Adipocyte (in vitro differentiated cells): ENCODE results near the gene GPC3.
"Not testable (repeated sequence)": the region's sequence is repeated elsewhere in the genome, so short reads cannot be mapped to it uniquely, and the experiment has no call there.

Source experiments
- DNase-seq: peaks from one replicate; pipeline ENCODE4 v3.0.0-alpha.2; 2015; ENCODE audit warnings: low read depth
- H3K27me3 ChIP-seq: replicated peaks from 2 replicates; pipeline ENCODE4 v1.7.0; 2013; ENCODE audit warnings: mild to moderate bottlenecking, low read length, moderate library complexity; ENCODE audit not compliant: control insufficient read depth, insufficient read depth
- H3K36me3 ChIP-seq: 2 replicates; pipeline ENCODE4 v1.7.0; 2013; ENCODE audit warnings: low read length, mild to moderate bottlenecking, moderate library complexity; ENCODE audit not compliant: control insufficient read depth, insufficient read depth, severe bottlenecking
- H3K4me1 ChIP-seq: 2 replicates; pipeline ENCODE4 v1.7.0; 2013; ENCODE audit warnings: mild to moderate bottlenecking, low read length, moderate library complexity; ENCODE audit not compliant: control insufficient read depth, insufficient read depth
- H3K4me3 ChIP-seq: 2 replicates; pipeline ENCODE4 v1.7.0; 2013; ENCODE audit warnings: mild to moderate bottlenecking, low read length, moderate library complexity
- H3K9ac ChIP-seq: 2 replicates; pipeline ENCODE4 v1.7.0; 2013; ENCODE audit warnings: mild to moderate bottlenecking, low read length, moderate library complexity
- H3K9me3 ChIP-seq: 2 replicates; pipeline ENCODE4 v1.7.0; 2013; ENCODE audit warnings: mild to moderate bottlenecking, low read length, moderate library complexity; ENCODE audit not compliant: control insufficient read depth

The GPC3 gene

GRCh38 chrX:133789829-133790228 is 195.6 kb downstream of the GPC3 start:
- no peaks in the 10 kb centered on the region for H3K9me3 ChIP-seq
- H3K9ac ChIP-seq, result no peak overlapping the region
- peaks cover 6% of the 10 kb centered on the region for H3K27me3 ChIP-seq
- no peak overlapping the region for H3K4me3 ChIP-seq
- H3K4me1 ChIP-seq, result no peaks in the 10 kb centered on the region
- H3K36me3 ChIP-seq, result no peaks in the 10 kb centered on the region
- no peak for DNase-seq

DNA sequence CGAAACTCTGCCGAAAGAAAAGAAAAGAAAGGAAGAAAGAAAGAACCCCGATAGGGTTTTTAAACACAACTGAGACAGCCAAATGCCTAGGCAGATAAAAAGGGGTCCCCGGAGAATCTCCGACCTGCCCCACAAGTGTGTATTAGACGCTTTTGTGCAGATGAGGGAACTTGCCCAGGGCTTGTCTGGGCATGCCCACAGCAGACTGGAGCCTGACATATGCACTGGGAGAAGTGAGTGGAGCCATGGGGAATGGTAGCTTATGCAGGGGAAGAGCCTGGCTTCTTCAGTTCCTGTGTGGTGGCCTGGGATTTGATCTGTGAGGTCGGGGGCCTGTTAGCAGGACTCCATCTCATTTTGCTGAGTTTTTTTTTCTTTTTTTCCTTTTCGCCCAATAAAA is 199.0 kb downstream of the GPC3 start:
- H3K36me3 ChIP-seq, result no peaks in the 10 kb centered on the region
- DNase-seq, result no peak
- no peak overlapping the region for H3K9ac ChIP-seq
- no peaks in the 10 kb centered on the region for H3K4me1 ChIP-seq
- H3K9me3 ChIP-seq, result no peaks in the 10 kb centered on the region
- H3K27me3 ChIP-seq, result peaks cover 19% of the 10 kb centered on the region
- H3K4me3 ChIP-seq, result no peak overlapping the region

- peaks cover 13% of the 10 kb centered on the region for H3K27me3 ChIP-seq
- no peaks in the 10 kb centered on the region for H3K4me1 ChIP-seq
- H3K9ac ChIP-seq, result no peak overlapping the region
- no peak overlapping the region for H3K4me3 ChIP-seq
- H3K36me3 ChIP-seq, result no peaks in the 10 kb centered on the region
- DNase-seq, result no peak
- no peaks in the 10 kb centered on the region for H3K9me3 ChIP-seq
These were observed 202.1 kb downstream of the GPC3 start for GRCh38 chrX:133783274-133783673.

DNA sequence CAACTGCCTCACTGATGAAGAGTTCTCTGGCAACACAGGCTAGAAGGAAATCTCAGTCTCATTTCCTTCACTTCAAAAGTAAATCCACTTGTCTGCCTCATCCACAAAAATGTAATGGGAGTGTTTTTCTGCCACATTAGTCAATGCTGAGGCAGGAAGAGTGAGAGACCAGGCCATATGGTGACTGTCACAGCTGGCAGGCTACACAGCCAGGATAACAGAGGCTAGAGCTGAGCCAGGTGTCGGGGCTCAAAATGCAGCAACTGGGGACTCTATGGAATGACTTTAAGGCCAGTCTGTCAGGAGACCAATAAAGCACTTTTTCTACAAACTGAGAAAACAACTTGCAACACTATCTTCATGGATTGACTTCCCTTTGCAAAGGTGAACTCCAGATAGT is 204.2 kb downstream of the GPC3 start:
- Histone ChIP-seq H3K27me3 (peaks cover 17% of the 10 kb centered on the region), H3K9me3 (no peaks in the 10 kb centered on the region), H3K9ac (no peak overlapping the region), H3K36me3 (no peaks in the 10 kb centered on the region), H3K4me1 (no peaks in the 10 kb centered on the region), H3K4me3 (no peak overlapping the region)
- no peak for DNase-seq

DNA sequence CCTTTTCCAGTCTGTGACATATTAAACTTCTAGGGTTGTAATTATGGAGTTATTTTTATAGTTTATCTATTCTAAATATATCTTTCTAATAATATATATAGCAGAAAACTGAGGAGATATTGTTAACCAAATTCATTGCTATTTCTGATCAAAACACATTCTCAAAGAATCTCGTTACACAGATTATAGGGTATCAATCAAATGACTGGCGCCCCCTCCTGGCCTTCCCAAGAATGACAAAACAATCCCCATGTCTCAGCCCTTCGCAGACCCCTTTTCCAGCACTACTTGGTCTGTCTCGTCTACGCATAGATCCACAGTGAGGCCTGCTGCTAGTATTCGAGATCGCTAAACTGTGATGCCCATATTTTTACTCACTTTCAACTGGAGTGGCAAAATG is 209.3 kb downstream of the GPC3 start:
- DNase-seq, result peak; percentile 21
- Histone ChIP-seq H3K4me3 (no peak overlapping the region), H3K9ac (no peak overlapping the region), H3K27me3 (peaks cover 4% of the 10 kb centered on the region), H3K36me3 (no peaks in the 10 kb centered on the region), H3K9me3 (no peaks in the 10 kb centered on the region), H3K4me1 (no peaks in the 10 kb centered on the region)

DNA sequence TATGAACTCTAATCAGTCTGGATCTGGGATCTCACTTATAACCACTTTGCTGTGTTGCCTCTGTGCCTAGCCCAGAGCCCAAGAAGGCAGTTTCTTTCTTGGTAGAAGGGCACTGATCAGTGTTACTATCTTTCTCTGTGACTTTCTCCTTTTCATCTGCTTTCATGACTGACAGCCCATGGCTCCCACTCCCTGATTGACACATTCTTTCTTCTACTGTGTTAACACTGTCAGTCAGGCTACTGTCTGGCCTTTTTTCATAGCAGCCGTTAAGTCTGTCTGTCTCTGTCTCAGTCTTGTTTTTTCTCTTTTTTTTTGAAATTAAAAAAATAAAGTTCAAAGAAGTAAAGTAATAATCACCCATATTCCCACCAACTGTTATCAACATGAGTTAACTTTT is 210.6 kb downstream of the GPC3 start:
- Histone ChIP-seq H3K4me3 (no peak overlapping the region), H3K9me3 (no peaks in the 10 kb centered on the region), H3K4me1 (no peaks in the 10 kb centered on the region), H3K36me3 (no peaks in the 10 kb centered on the region), H3K27me3 (peaks cover 10% of the 10 kb centered on the region), H3K9ac (no peak overlapping the region)
- no peak for DNase-seq

DNA sequence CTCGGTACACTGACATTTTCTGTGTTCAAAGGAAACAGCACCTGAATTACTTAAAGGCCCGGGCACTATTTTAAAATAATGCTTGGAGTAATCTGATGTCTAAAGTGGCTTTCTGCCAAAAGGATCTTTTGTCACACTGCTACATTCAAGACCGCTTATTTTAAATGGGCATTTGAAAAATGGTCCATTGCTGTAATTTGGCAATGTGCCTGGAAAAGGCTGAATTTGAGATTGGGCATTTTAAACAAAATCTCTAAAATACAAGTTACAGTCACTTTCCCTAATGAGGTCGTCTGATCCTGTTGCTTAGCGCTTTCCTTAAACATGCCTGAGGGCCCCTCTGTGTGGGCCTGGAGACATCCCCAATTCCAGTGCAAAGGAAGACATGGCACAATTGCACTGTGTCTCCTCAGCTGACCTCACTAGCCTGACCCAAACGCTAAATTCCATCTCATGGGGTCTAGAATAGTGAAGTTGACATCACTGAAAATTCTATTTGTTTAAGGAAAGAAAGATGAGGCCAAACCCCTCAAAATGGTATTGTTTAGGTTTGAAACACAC is 214.2 kb downstream of the GPC3 start:
- no peaks in the 10 kb centered on the region for H3K36me3 ChIP-seq
- no peaks in the 10 kb centered on the region for H3K9me3 ChIP-seq
- no peak overlapping the region for H3K9ac ChIP-seq
- H3K27me3 ChIP-seq, result peaks cover 10% of the 10 kb centered on the region
- H3K4me3 ChIP-seq, result no peak overlapping the region
- no peak for DNase-seq
- H3K4me1 ChIP-seq, result no peaks in the 10 kb centered on the region

DNA sequence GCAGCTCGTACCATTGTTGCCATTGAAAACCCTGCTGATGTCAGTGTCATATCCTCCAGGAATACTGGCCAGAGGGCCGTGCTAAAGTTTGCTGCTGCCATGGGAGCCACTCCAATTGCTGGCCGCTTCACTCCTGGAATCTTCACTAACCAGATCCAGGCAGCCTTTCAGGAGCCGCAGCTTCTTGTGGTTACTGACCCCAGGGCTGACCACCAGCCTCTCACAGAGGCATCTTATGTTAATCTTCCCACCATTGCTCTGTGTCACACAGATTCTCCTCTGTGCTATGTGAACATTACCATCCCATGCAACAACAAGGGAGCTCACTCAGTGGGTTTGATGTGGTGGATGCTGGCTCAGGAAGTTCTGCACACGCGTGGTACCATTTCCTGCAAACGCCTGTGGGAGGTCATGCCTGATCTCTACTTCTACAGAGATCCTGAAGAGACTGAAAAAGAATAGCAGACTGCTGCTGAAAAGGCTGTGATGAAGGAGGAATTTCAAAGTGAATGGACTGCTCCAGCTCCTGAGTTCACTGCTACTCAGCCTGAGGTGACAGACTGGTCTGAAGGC is 222.3 kb downstream of the GPC3 start:
- not testable (repeated sequence) for H3K4me1 ChIP-seq, H3K4me3 ChIP-seq, H3K9me3 ChIP-seq, H3K9ac ChIP-seq, H3K36me3 ChIP-seq, DNase-seq
- peaks cover 12% of the 10 kb centered on the region for H3K27me3 ChIP-seq

- Histone ChIP-seq H3K9ac (no peak overlapping the region), H3K27me3 (peaks cover 7% of the 10 kb centered on the region), H3K4me3 (no peak overlapping the region), H3K4me1 (no peaks in the 10 kb centered on the region), H3K9me3 (no peaks in the 10 kb centered on the region), H3K36me3 (no peaks in the 10 kb centered on the region)
- no peak for DNase-seq
These were observed 230.7 kb downstream of the GPC3 start for GRCh38 chrX:133754657-133755056.

GRCh38 chrX:133749951-133750350 is 235.4 kb downstream of the GPC3 start:
- Histone ChIP-seq H3K36me3 (no peaks in the 10 kb centered on the region), H3K4me3 (no peak overlapping the region), H3K9ac (no peak overlapping the region), H3K27me3 (peaks cover 9% of the 10 kb centered on the region), H3K4me1 (peaks cover 19% of the 10 kb centered on the region), H3K9me3 (no peaks in the 10 kb centered on the region)
- no peak for DNase-seq

DNA sequence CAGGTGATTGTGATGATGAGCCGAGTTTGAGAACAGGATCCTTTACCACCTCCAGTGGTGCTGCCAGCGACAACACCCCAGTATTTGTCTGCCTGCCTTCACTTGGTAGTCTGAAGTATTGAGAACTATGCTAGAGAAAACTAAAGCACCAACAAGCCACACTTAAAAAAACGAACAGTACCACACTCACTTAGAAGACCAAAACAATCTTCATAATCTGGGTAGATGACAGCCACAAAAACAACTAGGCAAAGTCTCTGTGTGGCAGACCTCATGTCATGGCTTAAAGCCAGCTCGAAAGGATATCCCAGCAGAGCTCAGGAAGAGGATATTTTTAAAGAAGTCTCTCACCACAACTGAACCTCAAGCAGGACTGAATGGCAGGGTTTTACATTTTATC is 236.0 kb downstream of the GPC3 start:
- H3K36me3 ChIP-seq, result no peaks in the 10 kb centered on the region
- no peaks in the 10 kb centered on the region for H3K9me3 ChIP-seq
- no peak overlapping the region for H3K4me3 ChIP-seq
- no peak for DNase-seq
- peaks cover 19% of the 10 kb centered on the region for H3K4me1 ChIP-seq
- no peak overlapping the region for H3K9ac ChIP-seq
- peaks cover 9% of the 10 kb centered on the region for H3K27me3 ChIP-seq

DNA sequence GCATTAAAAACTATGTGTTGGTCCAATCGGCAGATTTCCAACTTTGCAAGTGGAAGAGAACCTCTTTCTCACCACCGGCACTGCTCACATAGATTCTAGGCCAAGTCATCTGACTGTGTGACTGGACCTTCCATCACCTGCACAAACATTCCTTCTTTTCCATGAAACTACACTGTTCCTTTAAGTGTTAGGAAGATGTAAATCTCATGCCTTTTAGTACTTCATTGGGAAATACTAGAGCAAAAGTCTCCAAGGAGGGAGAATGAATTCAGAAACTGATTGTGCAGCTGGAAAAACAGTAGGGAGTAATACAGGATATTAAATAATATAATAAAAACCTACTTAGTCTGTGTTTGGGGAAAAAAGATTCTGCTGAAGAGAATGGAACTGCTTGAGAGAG is 238.2 kb downstream of the GPC3 start:
- no peak for DNase-seq
- Histone ChIP-seq H3K9ac (peak overlapping the region; percentile 39), H3K4me1 (peaks cover 23% of the 10 kb centered on the region), H3K27me3 (peaks cover 6% of the 10 kb centered on the region), H3K4me3 (no peak overlapping the region), H3K36me3 (no peaks in the 10 kb centered on the region), H3K9me3 (no peaks in the 10 kb centered on the region)
